ENCODE data around the gene YWHAB. TPM values are rescaled to one million over a fixed set of nuclear protein-coding genes. Genes with fewer than 3 reads are reported as not detected.
"Not testable (repeated sequence)": the region's sequence is repeated elsewhere in the genome, so short reads cannot be mapped to it uniquely, and the experiment has no call there.

Gene YWHAB
- total RNA-seq, 1 experiment from 2014 or later = 92.1 TPM

- no peak overlapping the region for H3K27ac ChIP-seq (ENCODE audit: low read length)
- H3K9ac ChIP-seq (ENCODE audit: low read length) = no peak overlapping the region
- no peak overlapping the region for H2AFZ ChIP-seq (ENCODE audit: low read length)
- DNase-seq = no peak
- no peaks in the 10 kb centered on the region for H3K36me3 ChIP-seq (ENCODE audit: insufficient read depth, low read length)
- no peaks in the 10 kb centered on the region for H4K20me1 ChIP-seq (ENCODE audit: insufficient read depth, low read depth, low read length)
- 0 out of 2 replicates have a peak, but pooled peaks cover 7% of the 10 kb centered on the region for H3K9me3 ChIP-seq (ENCODE audit: low read length)
- peaks cover 4% of the 10 kb centered on the region for H3K4me1 ChIP-seq (ENCODE audit: low read length)
- H3K27me3 ChIP-seq (ENCODE audit: low read length) = no peaks in the 10 kb centered on the region
- H3K4me3 ChIP-seq (ENCODE audit: low read length) = no peak overlapping the region
- no peak overlapping the region for H3K4me2 ChIP-seq (ENCODE audit: low read depth, low read length, poor library complexity, severe bottlenecking)
- no peaks in the 10 kb centered on the region for H3K79me2 ChIP-seq (ENCODE audit: low read length)
- no peaks in the 10 kb centered on the region for H3K9me2 ChIP-seq (replicated peaks; ENCODE audit: insufficient read depth, low read length)
Measured at GRCh38 chr20:44861531-44862006, 23.9 kb upstream of the YWHAB start.

- Histone ChIP-seq H3K4me3 (ENCODE audit: low read length) (no peak overlapping the region), H3K79me2 (ENCODE audit: low read length) (no peaks in the 10 kb centered on the region), H4K20me1 (ENCODE audit: insufficient read depth, low read depth, low read length) (no peaks in the 10 kb centered on the region), H3K9ac (ENCODE audit: low read length) (no peak overlapping the region), H3K4me1 (ENCODE audit: low read length) (no peaks in the 10 kb centered on the region), H3K27me3 (ENCODE audit: low read length) (no peaks in the 10 kb centered on the region), H3K27ac (ENCODE audit: low read length) (no peak overlapping the region), H3K4me2 (ENCODE audit: low read depth, low read length, poor library complexity, severe bottlenecking) (no peak overlapping the region), H3K36me3 (ENCODE audit: insufficient read depth, low read length) (no peaks in the 10 kb centered on the region), H3K9me3 (ENCODE audit: low read length) (0 out of 2 replicates have a peak, but pooled peaks cover 3% of the 10 kb centered on the region), H2AFZ (ENCODE audit: low read length) (no peak overlapping the region), H3K9me2 (replicated peaks; ENCODE audit: insufficient read depth, low read length) (no peaks in the 10 kb centered on the region)
- no peak for DNase-seq
Measured at GRCh38 chr20:44862286-44862685, 23.2 kb upstream of the YWHAB start.

DNA sequence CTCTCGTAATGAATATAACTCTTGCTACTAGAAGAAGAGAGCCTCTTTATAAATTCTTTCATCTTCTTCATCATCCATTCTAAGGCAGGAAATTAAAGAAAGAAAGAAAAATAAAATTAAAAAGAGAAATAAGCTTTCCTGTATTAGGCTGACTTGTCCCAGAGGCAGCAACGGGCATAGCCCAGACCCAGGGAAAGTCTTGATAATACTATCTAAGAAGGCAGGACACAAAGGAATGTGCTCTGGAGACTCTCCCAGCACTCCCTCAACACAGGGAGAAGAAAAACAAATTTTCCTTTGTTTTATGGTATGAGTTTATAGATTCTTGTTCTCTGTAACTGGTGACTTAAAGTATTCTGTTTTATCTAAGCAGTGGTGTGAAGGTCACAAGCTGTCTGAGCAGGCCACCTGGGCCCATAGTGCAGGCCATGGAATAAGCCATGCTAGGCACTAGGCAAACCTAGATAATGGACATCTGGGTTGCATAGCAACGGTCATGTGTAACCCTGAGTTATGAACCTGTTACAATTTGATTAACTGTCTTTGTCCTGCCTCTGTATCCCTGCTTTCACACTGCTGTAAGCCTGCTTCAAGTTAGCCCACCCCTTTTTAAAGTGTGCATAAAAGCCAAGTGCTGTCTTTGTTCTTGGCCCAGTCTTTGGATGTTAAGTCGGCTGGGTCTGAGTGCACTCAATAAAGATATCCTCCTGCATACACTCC is 22.0 kb upstream of the YWHAB start:
- H3K9ac ChIP-seq (ENCODE audit: low read length); H3K27ac ChIP-seq (ENCODE audit: low read length); H3K27me3 ChIP-seq (ENCODE audit: low read length); H2AFZ ChIP-seq (ENCODE audit: low read length); H3K79me2 ChIP-seq (ENCODE audit: low read length); H3K4me1 ChIP-seq (ENCODE audit: low read length); H3K9me2 ChIP-seq (replicated peaks; ENCODE audit: insufficient read depth, low read length); DNase-seq; H3K9me3 ChIP-seq (ENCODE audit: low read length); H3K4me3 ChIP-seq (ENCODE audit: low read length); H3K4me2 ChIP-seq (ENCODE audit: low read depth, low read length, poor library complexity, severe bottlenecking); H4K20me1 ChIP-seq (ENCODE audit: insufficient read depth, low read depth, low read length); H3K36me3 ChIP-seq (ENCODE audit: insufficient read depth, low read length): not testable (repeated sequence)

GRCh38 chr20:44864493-44864892 is 21.0 kb upstream of the YWHAB start:
- not testable (repeated sequence) for H4K20me1 ChIP-seq (ENCODE audit: insufficient read depth, low read depth, low read length); H3K9me3 ChIP-seq (ENCODE audit: low read length); DNase-seq; H3K4me2 ChIP-seq (ENCODE audit: low read depth, low read length, poor library complexity, severe bottlenecking); H3K36me3 ChIP-seq (ENCODE audit: insufficient read depth, low read length); H3K4me1 ChIP-seq (ENCODE audit: low read length); H3K4me3 ChIP-seq (ENCODE audit: low read length); H3K9ac ChIP-seq (ENCODE audit: low read length); H3K27ac ChIP-seq (ENCODE audit: low read length); H3K79me2 ChIP-seq (ENCODE audit: low read length); H2AFZ ChIP-seq (ENCODE audit: low read length); H3K9me2 ChIP-seq (replicated peaks; ENCODE audit: insufficient read depth, low read length); H3K27me3 ChIP-seq (ENCODE audit: low read length)

DNA sequence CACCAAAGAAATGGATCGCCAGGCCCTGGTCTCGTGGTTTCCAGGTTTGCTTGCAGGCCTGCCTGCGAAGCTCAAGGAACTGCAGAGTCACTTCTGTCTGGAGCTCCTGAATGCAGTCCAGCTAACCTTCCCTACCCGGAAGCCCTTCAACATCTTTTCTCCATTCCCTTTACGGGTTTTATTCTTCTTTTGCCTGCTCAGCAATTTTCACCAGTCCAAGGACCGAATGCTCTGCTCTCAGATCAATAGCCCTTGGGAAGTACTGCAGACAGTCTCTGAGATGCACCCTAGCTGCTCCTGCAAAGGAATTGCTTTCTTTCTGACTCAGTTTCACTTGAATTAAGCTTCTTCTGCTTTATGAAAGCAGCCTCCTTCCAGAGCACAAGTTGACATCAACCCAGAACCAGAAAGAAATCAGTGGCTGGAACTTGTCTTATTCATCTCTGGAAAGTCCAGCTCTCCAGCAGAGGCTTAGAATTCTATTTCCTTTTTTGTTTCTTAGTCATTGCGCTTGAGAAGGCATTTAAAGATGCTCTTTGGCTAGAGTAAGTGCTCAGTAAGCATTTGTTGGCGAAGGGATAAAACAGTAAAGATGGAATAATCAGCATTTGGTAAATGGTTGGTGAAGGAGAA is 18.7 kb upstream of the YWHAB start:
- no peaks in the 10 kb centered on the region for H4K20me1 ChIP-seq (ENCODE audit: insufficient read depth, low read depth, low read length)
- H3K4me2 ChIP-seq (ENCODE audit: low read depth, low read length, poor library complexity, severe bottlenecking) = no peak overlapping the region
- no peak overlapping the region for H2AFZ ChIP-seq (ENCODE audit: low read length)
- no peaks in the 10 kb centered on the region for H3K27me3 ChIP-seq (ENCODE audit: low read length)
- no peak overlapping the region for H3K27ac ChIP-seq (ENCODE audit: low read length)
- no peaks in the 10 kb centered on the region for H3K9me2 ChIP-seq (replicated peaks; ENCODE audit: insufficient read depth, low read length)
- no peaks in the 10 kb centered on the region for H3K79me2 ChIP-seq (ENCODE audit: low read length)
- no peaks in the 10 kb centered on the region for H3K36me3 ChIP-seq (ENCODE audit: insufficient read depth, low read length)
- H3K4me1 ChIP-seq (ENCODE audit: low read length) = no peaks in the 10 kb centered on the region; the same call in 1 of the 2 replicates
- H3K9ac ChIP-seq (ENCODE audit: low read length) = no peak overlapping the region
- H3K9me3 ChIP-seq (ENCODE audit: low read length) = no peaks in the 10 kb centered on the region
- DNase-seq = no peak
- H3K4me3 ChIP-seq (ENCODE audit: low read length) = no peak overlapping the region

DNA sequence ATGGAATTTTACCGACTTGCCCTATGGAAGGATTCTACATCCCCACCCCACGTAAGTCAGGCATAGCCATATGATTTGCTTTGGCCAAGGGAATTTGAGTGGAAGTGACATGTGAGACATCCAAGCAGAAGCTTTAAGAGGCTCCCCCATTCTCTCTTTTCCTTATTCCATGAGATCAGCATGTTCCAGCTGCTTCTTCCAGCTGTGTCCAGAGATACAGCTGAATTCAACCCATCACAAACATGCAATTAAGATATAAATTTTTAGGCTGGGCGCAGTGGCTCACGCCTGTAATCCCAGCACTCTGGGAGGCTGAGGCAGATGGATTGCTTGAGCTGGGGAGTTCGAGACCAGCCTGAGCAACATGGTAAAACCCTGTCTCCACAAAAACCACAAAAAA is 16.0 kb upstream of the YWHAB start:
- H3K9me3 ChIP-seq (ENCODE audit: low read length) = no peaks in the 10 kb centered on the region
- H3K27ac ChIP-seq (ENCODE audit: low read length) = no peak overlapping the region
- no peak overlapping the region for H2AFZ ChIP-seq (ENCODE audit: low read length)
- H3K9me2 ChIP-seq (replicated peaks; ENCODE audit: insufficient read depth, low read length) = no peaks in the 10 kb centered on the region
- no peak overlapping the region for H3K4me2 ChIP-seq (ENCODE audit: low read depth, low read length, poor library complexity, severe bottlenecking)
- no peak overlapping the region for H3K9ac ChIP-seq (ENCODE audit: low read length)
- no peaks in the 10 kb centered on the region for H3K79me2 ChIP-seq (ENCODE audit: low read length)
- H3K4me1 ChIP-seq (ENCODE audit: low read length) = no peaks in the 10 kb centered on the region; the same call in 1 of the 2 replicates
- H3K27me3 ChIP-seq (ENCODE audit: low read length) = no peaks in the 10 kb centered on the region
- DNase-seq = no peak
- no peaks in the 10 kb centered on the region for H3K36me3 ChIP-seq (ENCODE audit: insufficient read depth, low read length)
- H3K4me3 ChIP-seq (ENCODE audit: low read length) = no peak overlapping the region
- H4K20me1 ChIP-seq (ENCODE audit: insufficient read depth, low read depth, low read length) = no peaks in the 10 kb centered on the region

DNA sequence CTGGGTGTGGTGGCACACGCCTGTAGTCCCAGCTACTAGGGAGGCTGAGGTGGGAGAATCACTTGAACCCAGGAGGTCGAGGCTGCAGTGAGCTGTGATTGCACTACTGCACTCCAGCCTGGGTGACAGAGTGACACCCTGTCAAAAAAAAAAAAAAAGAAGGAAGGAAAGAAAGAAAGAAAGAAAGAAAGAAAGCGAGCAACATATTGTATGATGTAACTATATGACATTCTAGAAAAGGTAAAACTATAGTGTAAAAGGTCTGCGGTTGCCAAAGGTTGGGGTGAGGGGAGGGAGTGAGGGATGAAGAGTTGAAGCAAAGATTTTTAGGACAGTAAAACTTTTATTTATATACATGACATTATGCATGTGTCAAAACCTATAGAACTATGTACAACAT is 3.1 kb upstream of the YWHAB start:
- H4K20me1 ChIP-seq (ENCODE audit: insufficient read depth, low read depth, low read length) = peaks cover 15% of the 10 kb centered on the region
- peaks cover 19% of the 10 kb centered on the region for H3K79me2 ChIP-seq (ENCODE audit: low read length)
- not testable (repeated sequence) for H3K36me3 ChIP-seq (ENCODE audit: insufficient read depth, low read length); H3K4me3 ChIP-seq (ENCODE audit: low read length); H3K9me3 ChIP-seq (ENCODE audit: low read length); DNase-seq; H3K9me2 ChIP-seq (replicated peaks; ENCODE audit: insufficient read depth, low read length); H2AFZ ChIP-seq (ENCODE audit: low read length); H3K27me3 ChIP-seq (ENCODE audit: low read length); H3K9ac ChIP-seq (ENCODE audit: low read length); H3K4me2 ChIP-seq (ENCODE audit: low read depth, low read length, poor library complexity, severe bottlenecking); H3K27ac ChIP-seq (ENCODE audit: low read length)
- peaks cover 17% of the 10 kb centered on the region for H3K4me1 ChIP-seq (ENCODE audit: low read length)

DNA sequence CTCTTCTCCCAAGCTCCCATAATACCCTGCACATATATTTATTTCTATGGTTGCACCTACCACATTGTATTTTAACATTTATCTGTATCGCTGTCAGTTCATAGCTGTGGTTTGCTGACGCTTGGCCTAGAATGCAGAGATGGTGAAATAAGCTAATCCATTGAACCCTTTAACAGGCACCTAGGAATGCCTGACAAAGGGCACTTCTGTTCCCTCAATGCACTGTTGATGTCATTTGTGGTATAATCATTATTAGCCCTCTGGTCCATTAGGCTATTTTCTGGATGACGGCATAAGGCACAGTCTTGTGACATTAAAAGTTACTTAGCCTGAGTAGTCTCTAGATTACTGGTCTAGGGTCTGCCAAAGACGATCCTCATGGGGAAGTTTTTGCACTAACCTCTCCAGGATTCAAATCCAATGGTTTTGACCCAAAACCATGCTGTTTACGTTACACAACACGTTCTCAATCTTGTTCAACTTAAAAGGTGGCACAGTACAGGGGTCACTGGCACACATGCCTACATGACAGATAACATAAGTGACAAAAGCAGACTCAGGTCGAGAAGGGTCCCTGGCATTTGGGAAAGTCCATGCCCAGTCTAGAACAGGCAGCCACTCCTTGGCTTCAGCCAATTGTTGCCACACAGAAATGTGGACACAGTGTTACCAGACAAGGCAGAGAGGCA is 2.1 kb upstream of the YWHAB start:
- Histone ChIP-seq H3K4me2 (ENCODE audit: low read depth, low read length, poor library complexity, severe bottlenecking) (no peak overlapping the region), H3K9me3 (ENCODE audit: low read length) (no peaks in the 10 kb centered on the region), H3K79me2 (ENCODE audit: low read length) (peaks cover 29% of the 10 kb centered on the region), H3K36me3 (ENCODE audit: insufficient read depth, low read length) (peaks cover 15% of the 10 kb centered on the region), H3K9me2 (replicated peaks; ENCODE audit: insufficient read depth, low read length) (no peaks in the 10 kb centered on the region), H3K27ac (ENCODE audit: low read length) (no peak overlapping the region), H3K4me3 (ENCODE audit: low read length) (no peak overlapping the region), H2AFZ (ENCODE audit: low read length) (no peak overlapping the region), H3K9ac (ENCODE audit: low read length) (no peak overlapping the region), H4K20me1 (ENCODE audit: insufficient read depth, low read depth, low read length) (peaks cover 25% of the 10 kb centered on the region), H3K27me3 (ENCODE audit: low read length) (no peaks in the 10 kb centered on the region), H3K4me1 (ENCODE audit: low read length) (peaks cover 27% of the 10 kb centered on the region)
- DNase-seq = no peak

Data from Karpas-422 (cell line).